Measurements from ENCODE around the gene DDX43.
"Not testable (repeated sequence)": the region's sequence is repeated elsewhere in the genome, so short reads cannot be mapped to it uniquely, and the experiment has no call there.

DDX43 gene

DNA sequence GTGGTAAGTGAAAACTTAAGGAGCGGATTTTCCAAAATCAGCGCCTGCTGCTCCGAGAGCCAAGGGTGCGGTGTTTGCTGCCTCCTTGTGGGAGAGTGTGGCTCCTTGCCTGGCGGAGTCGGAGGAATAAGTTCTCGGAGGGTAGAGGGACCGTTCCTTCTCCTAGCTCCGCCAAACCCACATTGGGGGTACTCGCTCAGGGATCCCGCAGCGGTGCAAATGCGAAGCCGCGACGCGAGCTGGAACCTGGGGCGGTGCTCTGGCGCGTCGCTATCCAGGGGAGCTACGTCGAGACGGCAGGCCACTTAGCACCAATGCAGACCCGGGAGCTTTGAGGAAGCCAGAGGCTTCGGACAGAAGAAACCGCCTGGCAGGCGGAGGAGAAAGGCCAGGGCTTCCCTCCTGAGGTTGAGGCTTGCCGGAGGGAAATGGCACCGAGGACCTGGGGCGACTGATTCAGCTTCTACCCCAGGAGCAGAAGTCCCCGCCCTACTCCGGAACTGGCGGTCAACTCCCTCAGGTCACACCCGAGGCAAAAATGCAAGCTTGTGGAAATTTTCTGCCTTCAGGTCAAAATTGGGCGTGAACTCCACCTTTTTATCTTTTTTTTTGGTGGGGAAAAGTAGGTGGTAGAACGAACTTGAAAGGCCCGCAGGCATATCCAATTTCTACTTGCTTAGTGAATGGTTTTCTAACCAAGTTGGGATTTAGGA lies 5.7 kb upstream of the DDX43 start:
- TF ChIP-seq ZNF8 (CRISPR knock-in tag; IDR thresholded peaks at IDR 0.05) (no peak), ARNTL (CRISPR knock-in tag; IDR thresholded peaks at IDR 0.05; ENCODE audit: borderline replicate concordance, low read depth) (no peak), ZC3H10 (CRISPR knock-in tag; IDR thresholded peaks at IDR 0.05) (no peak), ESRRG (CRISPR knock-in tag; IDR thresholded peaks at IDR 0.05) (no peak)
- TF ChIP-seq, protein P1, sequence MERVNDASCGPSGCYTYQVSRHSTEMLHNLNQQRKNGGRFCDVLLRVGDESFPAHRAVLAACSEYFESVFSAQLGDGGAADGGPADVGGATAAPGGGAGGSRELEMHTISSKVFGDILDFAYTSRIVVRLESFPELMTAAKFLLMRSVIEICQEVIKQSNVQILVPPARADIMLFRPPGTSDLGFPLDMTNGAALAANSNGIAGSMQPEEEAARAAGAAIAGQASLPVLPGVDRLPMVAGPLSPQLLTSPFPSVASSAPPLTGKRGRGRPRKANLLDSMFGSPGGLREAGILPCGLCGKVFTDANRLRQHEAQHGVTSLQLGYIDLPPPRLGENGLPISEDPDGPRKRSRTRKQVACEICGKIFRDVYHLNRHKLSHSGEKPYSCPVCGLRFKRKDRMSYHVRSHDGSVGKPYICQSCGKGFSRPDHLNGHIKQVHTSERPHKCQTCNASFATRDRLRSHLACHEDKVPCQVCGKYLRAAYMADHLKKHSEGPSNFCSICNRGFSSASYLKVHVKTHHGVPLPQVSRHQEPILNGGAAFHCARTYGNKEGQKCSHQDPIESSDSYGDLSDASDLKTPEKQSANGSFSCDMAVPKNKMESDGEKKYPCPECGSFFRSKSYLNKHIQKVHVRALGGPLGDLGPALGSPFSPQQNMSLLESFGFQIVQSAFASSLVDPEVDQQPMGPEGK (CRISPR knock-in tag; IDR thresholded peaks at IDR 0.05; ENCODE audit: borderline replicate concordance): no peak
- peak; percentile 98 for ATAC-seq

DNA sequence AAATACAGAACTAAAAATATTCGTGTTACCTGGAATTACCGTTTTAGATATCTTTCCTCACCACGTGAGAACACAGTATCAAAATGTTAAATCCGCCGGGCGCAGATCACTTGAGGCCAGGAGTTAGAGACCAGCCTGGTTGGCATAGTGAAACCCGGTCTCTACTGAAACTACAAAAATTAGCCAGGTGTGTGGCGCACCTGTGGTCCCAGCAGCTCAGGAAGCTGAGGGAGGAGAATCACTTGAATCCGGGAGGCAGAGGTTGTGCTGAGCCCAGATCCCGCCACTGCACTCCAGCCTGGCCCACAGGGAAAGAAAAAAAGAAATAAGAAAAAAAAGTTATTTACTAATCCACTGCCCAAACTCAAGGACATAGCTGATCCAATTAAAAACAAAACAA lies 4.8 kb upstream of the DDX43 start:
- ATAC-seq: no peak
- TF ChIP-seq ZNF8 (CRISPR knock-in tag; IDR thresholded peaks at IDR 0.05): no peak
- TF ChIP-seq RARB (CRISPR knock-in tag; IDR thresholded peaks at IDR 0.05): no peak
- no peak for TF ChIP-seq OSR1 (CRISPR knock-in tag; IDR thresholded peaks at IDR 0.05)
- TF ChIP-seq, protein P2, sequence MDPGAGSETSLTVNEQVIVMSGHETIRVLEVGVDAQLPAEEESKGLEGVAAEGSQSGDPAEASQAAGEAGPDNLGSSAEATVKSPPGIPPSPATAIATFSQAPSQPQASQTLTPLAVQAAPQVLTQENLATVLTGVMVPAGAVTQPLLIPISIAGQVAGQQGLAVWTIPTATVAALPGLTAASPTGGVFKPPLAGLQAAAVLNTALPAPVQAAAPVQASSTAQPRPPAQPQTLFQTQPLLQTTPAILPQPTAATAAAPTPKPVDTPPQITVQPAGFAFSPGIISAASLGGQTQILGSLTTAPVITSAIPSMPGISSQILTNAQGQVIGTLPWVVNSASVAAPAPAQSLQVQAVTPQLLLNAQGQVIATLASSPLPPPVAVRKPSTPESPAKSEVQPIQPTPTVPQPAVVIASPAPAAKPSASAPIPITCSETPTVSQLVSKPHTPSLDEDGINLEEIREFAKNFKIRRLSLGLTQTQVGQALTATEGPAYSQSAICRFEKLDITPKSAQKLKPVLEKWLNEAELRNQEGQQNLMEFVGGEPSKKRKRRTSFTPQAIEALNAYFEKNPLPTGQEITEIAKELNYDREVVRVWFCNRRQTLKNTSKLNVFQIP (CRISPR knock-in tag; IDR thresholded peaks at IDR 0.05; ENCODE audit: borderline replicate concordance, low read depth): no peak
- TF ChIP-seq PPARA (CRISPR knock-in tag; IDR thresholded peaks at IDR 0.05; ENCODE audit: borderline replicate concordance): no peak
- no peak for TF ChIP-seq SNAI2 (CRISPR knock-in tag; IDR thresholded peaks at IDR 0.05)
- no peak for TF ChIP-seq BACH2 (CRISPR knock-in tag; IDR thresholded peaks at IDR 0.05; ENCODE audit: borderline replicate concordance)
- no peak for TF ChIP-seq ZC3H10 (CRISPR knock-in tag; IDR thresholded peaks at IDR 0.05)
- no peak for TF ChIP-seq ZFP3 (CRISPR knock-in tag; IDR thresholded peaks at IDR 0.05)
- TF ChIP-seq, protein P3, sequence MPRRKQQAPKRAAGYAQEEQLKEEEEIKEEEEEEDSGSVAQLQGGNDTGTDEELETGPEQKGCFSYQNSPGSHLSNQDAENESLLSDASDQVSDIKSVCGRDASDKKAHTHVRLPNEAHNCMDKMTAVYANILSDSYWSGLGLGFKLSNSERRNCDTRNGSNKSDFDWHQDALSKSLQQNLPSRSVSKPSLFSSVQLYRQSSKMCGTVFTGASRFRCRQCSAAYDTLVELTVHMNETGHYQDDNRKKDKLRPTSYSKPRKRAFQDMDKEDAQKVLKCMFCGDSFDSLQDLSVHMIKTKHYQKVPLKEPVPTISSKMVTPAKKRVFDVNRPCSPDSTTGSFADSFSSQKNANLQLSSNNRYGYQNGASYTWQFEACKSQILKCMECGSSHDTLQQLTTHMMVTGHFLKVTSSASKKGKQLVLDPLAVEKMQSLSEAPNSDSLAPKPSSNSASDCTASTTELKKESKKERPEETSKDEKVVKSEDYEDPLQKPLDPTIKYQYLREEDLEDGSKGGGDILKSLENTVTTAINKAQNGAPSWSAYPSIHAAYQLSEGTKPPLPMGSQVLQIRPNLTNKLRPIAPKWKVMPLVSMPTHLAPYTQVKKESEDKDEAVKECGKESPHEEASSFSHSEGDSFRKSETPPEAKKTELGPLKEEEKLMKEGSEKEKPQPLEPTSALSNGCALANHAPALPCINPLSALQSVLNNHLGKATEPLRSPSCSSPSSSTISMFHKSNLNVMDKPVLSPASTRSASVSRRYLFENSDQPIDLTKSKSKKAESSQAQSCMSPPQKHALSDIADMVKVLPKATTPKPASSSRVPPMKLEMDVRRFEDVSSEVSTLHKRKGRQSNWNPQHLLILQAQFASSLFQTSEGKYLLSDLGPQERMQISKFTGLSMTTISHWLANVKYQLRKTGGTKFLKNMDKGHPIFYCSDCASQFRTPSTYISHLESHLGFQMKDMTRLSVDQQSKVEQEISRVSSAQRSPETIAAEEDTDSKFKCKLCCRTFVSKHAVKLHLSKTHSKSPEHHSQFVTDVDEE (CRISPR knock-in tag; IDR thresholded peaks at IDR 0.05): no peak
- no peak for TF ChIP-seq ZNF565 (CRISPR knock-in tag; conservative IDR thresholded peaks at IDR 0.05; ENCODE audit: low read depth)
- no peak for TF ChIP-seq CSDC2 (CRISPR knock-in tag; IDR thresholded peaks at IDR 0.05)
- TF ChIP-seq, protein P4, sequence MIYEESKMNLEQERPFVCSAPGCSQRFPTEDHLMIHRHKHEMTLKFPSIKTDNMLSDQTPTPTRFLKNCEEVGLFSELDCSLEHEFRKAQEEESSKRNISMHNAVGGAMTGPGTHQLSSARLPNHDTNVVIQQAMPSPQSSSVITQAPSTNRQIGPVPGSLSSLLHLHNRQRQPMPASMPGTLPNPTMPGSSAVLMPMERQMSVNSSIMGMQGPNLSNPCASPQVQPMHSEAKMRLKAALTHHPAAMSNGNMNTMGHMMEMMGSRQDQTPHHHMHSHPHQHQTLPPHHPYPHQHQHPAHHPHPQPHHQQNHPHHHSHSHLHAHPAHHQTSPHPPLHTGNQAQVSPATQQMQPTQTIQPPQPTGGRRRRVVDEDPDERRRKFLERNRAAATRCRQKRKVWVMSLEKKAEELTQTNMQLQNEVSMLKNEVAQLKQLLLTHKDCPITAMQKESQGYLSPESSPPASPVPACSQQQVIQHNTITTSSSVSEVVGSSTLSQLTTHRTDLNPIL (CRISPR knock-in tag; IDR thresholded peaks at IDR 0.05; ENCODE audit: low read depth): no peak
- TF ChIP-seq ZFP30 (CRISPR knock-in tag; IDR thresholded peaks at IDR 0.05): no peak
- no peak for TF ChIP-seq ESRRG (CRISPR knock-in tag; IDR thresholded peaks at IDR 0.05)
- no peak for TF ChIP-seq ZNF70 (CRISPR knock-in tag; IDR thresholded peaks at IDR 0.05)
- TF ChIP-seq GLIS3 (CRISPR knock-in tag; IDR thresholded peaks at IDR 0.05): no peak

DNA sequence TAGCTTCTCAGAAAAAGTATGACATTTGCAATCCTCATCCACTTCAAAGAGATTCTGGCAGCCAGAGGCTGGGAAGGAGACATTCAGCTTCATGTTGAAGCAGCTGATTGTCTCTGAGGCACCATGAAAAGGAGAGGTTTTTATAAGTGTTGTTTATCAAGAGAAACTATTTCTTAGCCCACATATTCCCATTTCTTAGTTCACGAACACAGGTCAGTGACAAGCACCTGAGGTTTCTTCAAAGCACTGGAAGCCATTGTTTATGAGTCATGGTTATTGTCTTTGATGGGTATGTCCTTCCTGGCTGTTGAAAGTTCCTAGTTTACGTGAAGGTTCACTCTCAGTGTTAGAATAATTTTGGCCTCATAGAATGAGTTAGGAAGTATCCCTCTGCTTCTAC lies 3.0 kb upstream of the DDX43 start:
- TF ChIP-seq ZNF70 (CRISPR knock-in tag; IDR thresholded peaks at IDR 0.05) (no peak), TOX (CRISPR knock-in tag; IDR thresholded peaks at IDR 0.05; ENCODE audit: borderline replicate concordance) (no peak), RARB (CRISPR knock-in tag; IDR thresholded peaks at IDR 0.05) (no peak), BACH2 (CRISPR knock-in tag; IDR thresholded peaks at IDR 0.05; ENCODE audit: borderline replicate concordance) (no peak), OSR1 (CRISPR knock-in tag; IDR thresholded peaks at IDR 0.05) (no peak), ESRRG (CRISPR knock-in tag; IDR thresholded peaks at IDR 0.05) (no peak), ZFP30 (CRISPR knock-in tag; IDR thresholded peaks at IDR 0.05) (no peak), ISL1 (CRISPR knock-in tag; IDR thresholded peaks at IDR 0.05) (no peak), CSDC2 (CRISPR knock-in tag; IDR thresholded peaks at IDR 0.05) (no peak), SNAI2 (CRISPR knock-in tag; IDR thresholded peaks at IDR 0.05) (no peak), ZFP3 (CRISPR knock-in tag; IDR thresholded peaks at IDR 0.05) (no peak), ARNTL (CRISPR knock-in tag; IDR thresholded peaks at IDR 0.05; ENCODE audit: borderline replicate concordance, low read depth) (no peak), ZC3H10 (CRISPR knock-in tag; IDR thresholded peaks at IDR 0.05) (no peak), ZNF8 (CRISPR knock-in tag; IDR thresholded peaks at IDR 0.05) (no peak), PPARA (CRISPR knock-in tag; IDR thresholded peaks at IDR 0.05; ENCODE audit: borderline replicate concordance) (no peak)
- TF ChIP-seq, protein P5, sequence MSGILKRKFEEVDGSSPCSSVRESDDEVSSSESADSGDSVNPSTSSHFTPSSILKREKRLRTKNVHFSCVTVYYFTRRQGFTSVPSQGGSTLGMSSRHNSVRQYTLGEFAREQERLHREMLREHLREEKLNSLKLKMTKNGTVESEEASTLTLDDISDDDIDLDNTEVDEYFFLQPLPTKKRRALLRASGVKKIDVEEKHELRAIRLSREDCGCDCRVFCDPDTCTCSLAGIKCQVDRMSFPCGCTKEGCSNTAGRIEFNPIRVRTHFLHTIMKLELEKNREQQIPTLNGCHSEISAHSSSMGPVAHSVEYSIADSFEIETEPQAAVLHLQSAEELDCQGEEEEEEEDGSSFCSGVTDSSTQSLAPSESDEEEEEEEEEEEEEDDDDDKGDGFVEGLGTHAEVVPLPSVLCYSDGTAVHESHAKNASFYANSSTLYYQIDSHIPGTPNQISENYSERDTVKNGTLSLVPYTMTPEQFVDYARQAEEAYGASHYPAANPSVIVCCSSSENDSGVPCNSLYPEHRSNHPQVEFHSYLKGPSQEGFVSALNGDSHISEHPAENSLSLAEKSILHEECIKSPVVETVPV (CRISPR knock-in tag; IDR thresholded peaks at IDR 0.05): no peak
- TF ChIP-seq, protein P4 (CRISPR knock-in tag; IDR thresholded peaks at IDR 0.05; ENCODE audit: low read depth): no peak
- no peak for ATAC-seq

DNA sequence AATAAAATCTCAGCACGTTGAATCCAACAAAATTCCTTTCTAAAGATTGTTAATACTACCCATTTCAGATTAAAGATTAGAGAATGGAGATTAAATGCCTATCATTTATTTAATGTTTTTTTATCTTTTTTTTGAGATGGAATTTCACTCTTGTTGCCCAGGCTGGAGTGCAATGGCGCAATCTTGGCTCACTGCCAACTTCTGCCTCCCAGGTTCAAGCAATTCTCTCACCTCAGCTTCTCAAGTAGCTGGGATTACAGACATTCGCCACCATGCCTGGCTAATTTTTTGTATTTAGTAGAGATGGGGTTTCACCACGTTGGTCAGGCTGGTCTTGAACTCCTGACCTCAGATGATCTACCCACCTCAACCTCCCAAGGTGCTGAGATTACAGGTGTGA lies 2.4 kb upstream of the DDX43 start:
- ATAC-seq: not testable (repeated sequence)
